HG03432 (cell line): ENCODE results near the gene HMGB1.

Experiments used
- ATAC-seq: cut with Tn5 transposase; IDR thresholded peaks from one replicate; pipeline ENCODE4 v1.9.1; 2021; ENCODE audit warnings: mild to moderate bottlenecking, moderate library complexity; ENCODE audit not compliant: unreplicated experiment

Gene HMGB1

GRCh38 chr13:30406779-30407416 lies 58.8 kb downstream of the HMGB1 start:
- ATAC-seq: no peak
